A204.1 (cell line): ENCODE results near the gene C19orf47.

Source experiments
- FAIRE-seq: peaks from 2 replicates; lab custom pipeline; 2012; peaks lifted over from hg19 to GRCh38; lab: Jason Lieb, UNC

C19orf47 gene

DNA sequence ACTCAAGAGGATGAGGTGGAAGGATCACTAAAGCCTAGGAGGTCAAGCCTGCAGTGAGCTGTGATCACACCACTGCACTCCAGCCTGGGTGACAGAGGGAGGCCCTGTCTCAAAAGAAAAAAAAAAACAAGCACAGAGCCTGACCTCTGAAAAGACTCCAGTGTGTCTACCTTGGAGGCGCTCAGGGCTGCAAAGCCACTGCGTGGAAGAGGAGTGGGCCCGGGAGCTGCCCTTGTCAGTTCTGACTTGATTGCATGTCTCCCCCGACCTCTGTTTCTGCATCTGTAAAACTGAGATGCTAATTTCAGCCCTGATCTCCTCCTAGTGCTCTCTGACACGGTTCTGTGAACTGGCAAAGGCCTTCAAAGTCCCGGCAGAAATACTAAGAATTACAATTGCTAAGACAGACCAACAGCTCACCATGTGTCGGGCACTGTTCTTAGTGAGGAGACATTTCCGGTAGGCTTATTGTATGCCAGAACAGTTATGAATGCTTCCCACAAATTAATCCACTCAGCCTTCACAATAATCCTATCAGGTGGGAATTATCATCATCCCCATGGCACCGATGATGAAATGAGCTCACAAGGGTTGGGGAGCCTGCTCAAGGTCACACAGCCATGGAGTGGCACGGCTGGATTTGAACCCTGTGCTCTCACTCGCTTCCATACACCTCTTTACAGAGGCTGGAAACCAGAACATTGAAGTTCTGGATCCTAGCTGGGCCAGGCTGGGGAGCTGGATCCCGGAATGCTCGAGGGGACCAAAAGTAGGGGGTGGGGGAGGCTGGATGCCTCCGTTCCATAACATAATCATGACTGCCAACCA is 66.6 kb downstream of the C19orf47 start:
- FAIRE-seq: no peak

DNA sequence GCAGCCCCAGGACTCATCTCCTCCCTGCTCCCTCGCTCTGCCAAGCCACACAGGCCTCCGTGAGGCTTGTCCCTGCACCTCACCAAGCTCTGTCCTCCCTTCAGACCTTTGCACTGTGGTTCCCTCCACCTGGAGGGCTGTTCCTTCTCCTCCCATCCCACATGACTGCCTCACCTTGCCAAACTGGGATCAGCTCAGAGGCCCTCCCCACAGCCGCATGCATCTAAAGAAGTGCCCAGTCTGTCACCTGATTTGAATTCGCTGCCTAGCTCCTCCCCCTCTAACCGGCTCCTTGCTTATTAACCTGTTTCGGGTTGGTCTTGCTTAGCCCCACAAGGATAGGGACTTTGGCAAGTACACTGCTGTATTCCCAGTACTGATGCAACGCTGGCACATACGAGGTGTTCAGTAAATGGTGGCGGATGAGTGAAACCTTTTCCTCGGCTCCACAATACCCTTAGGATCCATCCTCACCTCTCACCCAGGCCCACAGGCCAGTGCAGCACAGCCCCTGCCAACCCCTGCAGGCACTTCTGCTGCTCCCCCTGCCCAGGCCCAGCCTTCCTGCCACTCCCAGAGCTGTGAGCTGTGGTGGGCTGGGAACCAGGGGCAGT is 67.5 kb downstream of the C19orf47 start:
- FAIRE-seq: no peak

DNA sequence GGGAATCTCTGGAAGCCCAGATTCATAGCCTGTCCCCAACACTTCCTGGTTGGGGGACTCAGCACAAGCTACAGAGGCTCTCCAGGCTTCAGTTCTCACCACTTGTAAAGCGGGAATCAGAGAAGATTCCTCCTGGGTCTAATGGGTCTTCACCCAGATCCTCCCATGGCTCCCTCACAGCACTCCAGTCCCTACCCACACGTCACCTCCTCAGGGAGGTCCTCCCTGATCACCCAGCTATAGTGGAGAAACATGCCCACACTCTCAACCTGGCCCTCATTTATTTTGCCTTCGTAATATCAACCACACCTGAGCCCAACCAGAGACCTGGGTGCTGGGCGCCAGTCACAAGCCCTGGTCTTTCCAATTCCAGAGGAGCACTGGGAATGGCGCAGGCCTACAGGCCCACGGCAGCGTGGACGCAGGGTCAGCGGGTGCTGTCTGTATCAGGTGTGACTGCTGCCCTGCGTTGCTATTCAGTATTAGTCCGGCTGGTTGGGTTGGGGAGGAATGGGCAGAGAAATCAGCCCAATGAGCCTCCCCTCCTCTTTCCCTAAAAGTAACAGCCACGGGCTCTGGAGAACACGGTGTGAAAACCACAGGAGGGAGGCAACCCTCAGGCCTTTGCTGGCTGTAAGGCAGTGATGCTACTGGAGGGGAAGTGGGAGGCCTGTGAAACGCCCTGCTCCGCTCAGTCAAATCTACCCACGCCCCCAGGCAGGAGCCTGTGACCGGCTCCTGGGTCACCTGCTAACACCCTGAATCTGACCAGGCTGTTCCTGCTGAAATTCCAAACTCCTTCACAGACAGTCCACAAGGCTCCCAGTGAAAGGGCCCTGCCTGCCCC is 68.2 kb downstream of the C19orf47 start:
- no peak for FAIRE-seq

- no peak for FAIRE-seq
These were observed 69.1 kb downstream of the C19orf47 start for GRCh38 chr19:40279120-40279551.

GRCh38 chr19:40278361-40279035 is 69.7 kb downstream of the C19orf47 start:
- no peak for FAIRE-seq

GRCh38 chr19:40277356-40278059 is 70.7 kb downstream of the C19orf47 start:
- no peak for FAIRE-seq

DNA sequence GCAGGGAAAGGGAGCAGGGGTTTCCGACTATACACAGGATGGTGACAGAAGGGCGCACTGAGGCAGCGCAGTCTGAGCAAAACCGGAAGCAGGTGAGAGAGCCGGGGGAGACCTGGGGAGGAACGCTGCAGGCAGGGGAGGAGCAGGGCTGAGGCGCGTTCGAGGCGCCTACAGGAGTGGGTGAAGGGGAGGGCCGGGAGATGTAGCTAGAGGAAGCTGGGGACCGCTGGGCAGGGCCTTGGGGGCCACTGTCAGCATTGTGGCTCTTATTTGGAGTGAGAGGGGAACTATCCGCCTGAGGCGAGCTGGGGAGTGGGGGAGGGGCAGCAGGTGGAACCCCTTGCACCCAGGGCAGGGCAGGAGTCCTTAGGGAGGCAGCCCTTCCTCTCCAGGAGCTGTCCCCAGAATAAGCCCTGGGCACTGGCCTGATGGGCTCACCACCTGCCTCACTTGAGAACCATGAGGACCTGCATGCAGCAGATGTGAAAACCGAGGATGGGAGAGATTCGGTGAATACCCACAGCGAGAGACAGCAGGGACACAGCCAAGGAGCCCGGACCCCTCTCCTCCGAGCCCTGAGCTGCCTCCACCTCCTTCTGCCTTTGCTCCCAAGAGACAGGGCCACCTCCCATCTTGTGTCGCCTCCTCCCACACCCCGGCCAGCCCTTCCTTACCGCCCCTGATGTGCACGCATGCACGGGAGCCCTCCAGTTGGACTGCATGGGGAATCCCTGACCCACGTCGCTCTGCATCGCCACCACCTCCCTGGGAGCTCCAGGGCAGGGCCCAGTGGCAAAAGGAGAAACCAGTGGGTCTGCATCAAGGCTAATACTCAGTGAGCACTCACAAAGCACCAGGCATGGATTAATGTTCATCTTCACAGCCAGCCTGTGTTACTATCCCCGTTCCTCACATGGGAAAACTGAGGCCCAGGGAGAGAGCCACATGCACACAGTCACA is 73.3 kb downstream of the C19orf47 start:
- FAIRE-seq: no peak

- FAIRE-seq: no peak
These were observed 74.5 kb downstream of the C19orf47 start for GRCh38 chr19:40273469-40274360.

DNA sequence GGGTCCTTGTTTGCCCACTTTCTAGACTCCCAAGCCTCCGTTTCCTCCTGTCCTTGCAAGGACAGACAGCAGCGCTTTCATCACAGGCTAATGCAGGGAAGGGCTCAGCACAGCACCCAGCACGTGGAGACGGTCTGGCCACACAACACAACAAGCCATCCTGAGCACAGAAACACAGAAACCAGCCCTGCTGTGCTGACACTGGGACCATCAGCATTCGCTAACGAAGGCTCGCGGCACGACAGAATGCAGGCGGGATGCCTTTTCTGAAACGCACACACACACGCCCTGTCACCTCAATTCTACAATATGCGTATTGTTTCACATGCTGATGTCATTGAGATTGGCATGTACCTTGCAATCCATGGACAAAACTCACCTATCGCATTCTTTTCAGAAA is 75.9 kb downstream of the C19orf47 start:
- no peak for FAIRE-seq

GRCh38 chr19:40271706-40272105 is 76.5 kb downstream of the C19orf47 start:
- no peak for FAIRE-seq

DNA sequence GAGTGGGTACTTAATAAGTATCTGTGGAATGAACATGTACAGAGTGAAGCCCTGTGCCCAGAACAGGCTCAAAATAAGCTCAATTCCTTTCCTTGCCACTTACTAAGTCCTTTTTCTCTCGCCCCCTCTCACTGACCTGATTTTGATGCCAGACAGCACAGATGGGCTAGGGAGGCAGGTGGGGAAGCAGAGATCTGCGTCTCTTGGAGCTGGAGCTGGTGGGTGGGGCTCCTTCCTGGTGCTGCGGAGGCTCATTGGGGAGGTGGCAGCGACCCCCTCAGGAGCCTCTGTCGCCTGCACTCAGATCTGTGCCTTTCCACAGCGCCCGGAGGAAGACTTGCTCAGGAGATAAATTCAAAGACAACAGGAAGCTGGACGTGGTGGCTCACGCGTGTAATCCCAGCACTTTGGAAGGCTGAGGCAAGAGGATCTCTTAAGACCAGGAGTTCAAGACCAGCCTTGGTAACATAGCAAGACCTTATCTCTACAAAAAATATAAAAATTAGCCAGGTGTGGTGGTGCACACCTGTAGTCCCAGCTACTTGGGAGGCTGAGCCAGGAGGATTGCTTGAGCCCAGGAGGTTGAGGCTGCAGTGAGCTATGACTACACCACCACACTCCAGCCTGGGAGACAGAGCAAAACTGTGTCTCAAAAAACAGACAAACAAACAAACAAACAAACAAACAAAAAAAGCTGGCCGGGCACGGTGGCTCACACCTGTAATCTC is 77.7 kb downstream of the C19orf47 start:
- no peak for FAIRE-seq
